MM.1S (cell line): Measurements from ENCODE around the gene TLDC2.

Experiments
- DNase-seq: peaks from one replicate; pipeline ENCODE4 v3.0.0-alpha.2; 2015
- H2AFZ ChIP-seq: fragments of 300-600 bp; sonication (generic); 2 replicates; pipeline ENCODE4 v1.6.0; 2016; ENCODE audit warnings: antibody characterized with exemption, low read length
- H3F3A ChIP-seq: fragments of 300-600 bp; sonication (generic); 2 replicates; pipeline ENCODE4 v1.6.1; 2016; ENCODE audit warnings: mild to moderate bottlenecking, antibody characterized with exemption, low read length, moderate library complexity, mixed read lengths; ENCODE audit not compliant: insufficient read depth
- H3K27ac ChIP-seq: fragments of 300-600 bp; sonication (generic); 2 replicates; pipeline ENCODE4 v1.5.1; 2016; ENCODE audit warnings: mild to moderate bottlenecking, low read length
- H3K27me3 ChIP-seq: fragments of 300-600 bp; sonication (generic); replicated peaks from 2 replicates; pipeline ENCODE4 v1.6.0; 2016; ENCODE audit warnings: low read length; ENCODE audit not compliant: insufficient read depth
- H3K36me3 ChIP-seq: fragments of 300-600 bp; sonication (generic); replicated peaks from 2 replicates; pipeline ENCODE4 v1.6.1; 2016; ENCODE audit warnings: mild to moderate bottlenecking, low read length, mixed read lengths; ENCODE audit not compliant: insufficient read depth
- H3K4me1 ChIP-seq: fragments of 300-600 bp; sonication (generic); 2 replicates; pipeline ENCODE4 v1.6.1; 2016; ENCODE audit warnings: low read length, mixed read lengths
- H3K4me2 ChIP-seq: fragments of 300-600 bp; sonication (generic); 2 replicates; pipeline ENCODE4 v1.6.0; 2016; ENCODE audit warnings: low read depth, low read length
- H3K4me3 ChIP-seq: fragments of 300-600 bp; sonication (generic); 2 replicates; pipeline ENCODE4 v1.5.1; 2016; ENCODE audit warnings: low read length, mixed read lengths
- H3K79me2 ChIP-seq: fragments of 300-600 bp; sonication (generic); 2 replicates; pipeline ENCODE4 v1.6.1; 2016; ENCODE audit warnings: mixed run types, low read length, mixed read lengths
- H3K9ac ChIP-seq: fragments of 300-600 bp; sonication (generic); 2 replicates; pipeline ENCODE4 v1.6.1; 2016; ENCODE audit warnings: low read length, mixed read lengths
- H3K9me2 ChIP-seq: fragments of 300-600 bp; sonication (generic); replicated peaks from 2 replicates; pipeline ENCODE4 v1.6.1; 2016; ENCODE audit warnings: mild to moderate bottlenecking, low read length, mixed read lengths; ENCODE audit not compliant: insufficient read depth
- H3K9me3 ChIP-seq: fragments of 300-600 bp; sonication (generic); replicated peaks from 2 replicates; pipeline ENCODE4 v1.6.1; 2016; ENCODE audit warnings: mild to moderate bottlenecking, low read length, mixed read lengths; ENCODE audit not compliant: insufficient read depth
- H4K20me1 ChIP-seq: fragments of 300-600 bp; sonication (generic); 2 replicates; pipeline ENCODE4 v1.6.1; 2016; ENCODE audit warnings: mild to moderate bottlenecking, low read length, moderate library complexity, mixed read lengths; ENCODE audit not compliant: insufficient read depth
- EZH2 ChIP-seq: fragments of 300-600 bp; sonication (generic); optimal IDR thresholded peaks from 2 replicates; pipeline ENCODE3; 2017; ENCODE audit warnings: low read depth, mild to moderate bottlenecking, antibody characterized with exemption, low read length, mixed read lengths
- EZH2phosphoT487 ChIP-seq: fragments of 300-600 bp; sonication (generic); IDR thresholded peaks from 2 replicates; pipeline ENCODE4 v1.6.1; 2018; ENCODE audit warnings: antibody characterized with exemption, low read length
- TF ChIP-seq, protein P1 (sequence below): fragments of 300-600 bp; sonication (generic); IDR thresholded peaks from 2 replicates; pipeline ENCODE4 v1.5.1; 2016; ENCODE audit warnings: antibody characterized with exemption, low read length, mixed read lengths

Gene TLDC2

GRCh38 chr20:36908603-36909002, 32.7 kb downstream of the TLDC2 start:
- TF ChIP-seq, protein P1, sequence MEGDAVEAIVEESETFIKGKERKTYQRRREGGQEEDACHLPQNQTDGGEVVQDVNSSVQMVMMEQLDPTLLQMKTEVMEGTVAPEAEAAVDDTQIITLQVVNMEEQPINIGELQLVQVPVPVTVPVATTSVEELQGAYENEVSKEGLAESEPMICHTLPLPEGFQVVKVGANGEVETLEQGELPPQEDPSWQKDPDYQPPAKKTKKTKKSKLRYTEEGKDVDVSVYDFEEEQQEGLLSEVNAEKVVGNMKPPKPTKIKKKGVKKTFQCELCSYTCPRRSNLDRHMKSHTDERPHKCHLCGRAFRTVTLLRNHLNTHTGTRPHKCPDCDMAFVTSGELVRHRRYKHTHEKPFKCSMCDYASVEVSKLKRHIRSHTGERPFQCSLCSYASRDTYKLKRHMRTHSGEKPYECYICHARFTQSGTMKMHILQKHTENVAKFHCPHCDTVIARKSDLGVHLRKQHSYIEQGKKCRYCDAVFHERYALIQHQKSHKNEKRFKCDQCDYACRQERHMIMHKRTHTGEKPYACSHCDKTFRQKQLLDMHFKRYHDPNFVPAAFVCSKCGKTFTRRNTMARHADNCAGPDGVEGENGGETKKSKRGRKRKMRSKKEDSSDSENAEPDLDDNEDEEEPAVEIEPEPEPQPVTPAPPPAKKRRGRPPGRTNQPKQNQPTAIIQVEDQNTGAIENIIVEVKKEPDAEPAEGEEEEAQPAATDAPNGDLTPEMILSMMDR, result no peak
- TF ChIP-seq EZH2phosphoT487 (no peak), EZH2 (no peak)
- H3K27ac ChIP-seq, result no peak overlapping the region

GRCh38 chr20:36916199-36916598, 40.3 kb downstream of the TLDC2 start:
- H3K9ac ChIP-seq, result no peak overlapping the region
- no peaks in the 10 kb centered on the region for H3K79me2 ChIP-seq
- no peaks in the 10 kb centered on the region for H3K9me3 ChIP-seq
- no peak overlapping the region for H3K4me3 ChIP-seq
- H3K4me1 ChIP-seq, result no peaks in the 10 kb centered on the region
- no peak for DNase-seq
- H3K27ac ChIP-seq, result no peak overlapping the region
- no peaks in the 10 kb centered on the region for H4K20me1 ChIP-seq
- H3K36me3 ChIP-seq, result peaks cover 10% of the 10 kb centered on the region
- H2AFZ ChIP-seq, result no peak overlapping the region
- peaks cover 15% of the 10 kb centered on the region; the same call in 1 of the 2 replicates for H3F3A ChIP-seq
- TF ChIP-seq EZH2phosphoT487, result no peak
- TF ChIP-seq, protein P1, result no peak
- no peak for TF ChIP-seq EZH2
- H3K4me2 ChIP-seq, result no peak overlapping the region
- H3K9me2 ChIP-seq, result no peaks in the 10 kb centered on the region
- no peaks in the 10 kb centered on the region for H3K27me3 ChIP-seq

More at GRCh38 chr20:36908603-36909002, 32.7 kb downstream of the TLDC2 start:
- Histone ChIP-seq H3K4me2 (no peak overlapping the region), H4K20me1 (no peaks in the 10 kb centered on the region), H3K4me3 (no peak overlapping the region), H3K9ac (no peak overlapping the region), H3F3A (peaks cover 11% of the 10 kb centered on the region), H3K79me2 (no peaks in the 10 kb centered on the region), H2AFZ (no peak overlapping the region), H3K36me3 (peaks cover 5% of the 10 kb centered on the region; the same call in 1 of the 2 replicates), H3K9me3 (no peaks in the 10 kb centered on the region), H3K4me1 (no peaks in the 10 kb centered on the region), H3K9me2 (no peaks in the 10 kb centered on the region), H3K27me3 (no peaks in the 10 kb centered on the region)
- DNase-seq, result no peak

DNA sequence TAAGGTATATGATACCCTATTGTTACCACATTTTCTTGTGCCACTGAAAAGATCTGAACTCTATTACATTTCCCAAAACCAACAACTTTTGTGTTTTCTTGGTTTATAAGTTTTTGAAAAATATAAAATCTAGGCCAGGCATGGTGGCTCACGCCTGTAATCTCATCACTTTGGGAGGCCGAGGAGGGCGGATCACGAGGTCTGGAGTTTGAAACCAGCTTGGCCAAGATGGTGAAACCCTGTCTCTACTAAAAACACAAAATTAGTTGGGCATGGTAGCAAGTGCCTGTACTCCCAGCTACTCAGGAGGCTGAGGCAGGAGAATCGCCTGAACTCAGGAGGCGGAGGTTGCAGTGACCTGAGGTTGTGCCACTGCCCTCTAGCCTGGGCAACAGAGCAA, 41.3 kb downstream of the TLDC2 start:
- Histone ChIP-seq H3F3A (peaks cover 6% of the 10 kb centered on the region; the same call in 1 of the 2 replicates), H3K36me3 (peaks cover 5% of the 10 kb centered on the region), H3K4me2 (no peak overlapping the region), H3K27ac (no peak overlapping the region), H3K9me3 (no peaks in the 10 kb centered on the region), H3K4me1 (no peaks in the 10 kb centered on the region), H2AFZ (no peak overlapping the region), H4K20me1 (no peaks in the 10 kb centered on the region), H3K79me2 (no peaks in the 10 kb centered on the region), H3K4me3 (no peak overlapping the region), H3K27me3 (no peaks in the 10 kb centered on the region), H3K9me2 (no peaks in the 10 kb centered on the region), H3K9ac (no peak overlapping the region)
- no peak for DNase-seq
- TF ChIP-seq EZH2 (no peak), EZH2phosphoT487 (no peak)
- TF ChIP-seq, protein P1, result no peak
